Upper lobe of left lung (tissue), 4 donors: ENCODE measurements around the gene ITPR2.

ENCODE experiments used
- CTCF ChIP-seq, 6 experiments: fragments of 450-650 bp in 4 of 6; fragments of 200-600 bp in 2 of 6; sonication (generic) in 2 of 6; IDR thresholded peaks; one replicate each; pipeline ENCODE4 v1.5.1; 2016 to 2019; ENCODE audit warnings: antibody characterized with exemption in 6 of 6
- EP300 ChIP-seq, 4 donors: sonication (generic); formaldehyde crosslinking; IDR thresholded peaks; one replicate each; pipeline ENCODE4 v1.5.1; 2017; ENCODE audit warnings: antibody characterized with exemption in 4 of 4, control low read depth in 2 of 4
- POLR2A ChIP-seq, 4 donors: fragments of 450-650 bp; IDR thresholded peaks; one replicate each; pipeline ENCODE4 v1.5.1; 2016 to 2017; ENCODE audit warnings: antibody characterized with exemption in 4 of 4, mild to moderate bottlenecking in 2 of 4

GRCh38 chr12:26345471-26346003, 487.5 kb downstream of the ITPR2 start:
- TF ChIP-seq POLR2A (IDR thresholded peaks at IDR 0.05) (no peak), CTCF (IDR thresholded peaks at IDR 0.05) (no peak), EP300 (IDR thresholded peaks at IDR 0.05) (no peak)
